Subcutaneous adipose tissue (tissue), 4 donors: Measurements from ENCODE around the gene C1QTNF1. TPM values are rescaled to one million over a fixed set of nuclear protein-coding genes. Genes with fewer than 3 reads are reported as not detected.

Experiments used
- total RNA-seq, 4 donors: library from RNA; depleted of rRNA; stranded (reverse); fragments of >200 nt; gene quantifications; one replicate each; pipeline ENCODE4 v1.1.0, GENCODE V29; 2016
- TF ChIP-seq, protein P1 (sequence below): fragments of 450-650 bp; IDR thresholded peaks from one replicate; pipeline ENCODE4 v1.5.1; 2016; ENCODE audit warnings: low read depth, mild to moderate bottlenecking, control low read depth, antibody characterized with exemption, moderate library complexity

The C1QTNF1 gene
- total RNA-seq, 4 donors from 2014 or later = 198 to 469 (median 294) TPM

DNA sequence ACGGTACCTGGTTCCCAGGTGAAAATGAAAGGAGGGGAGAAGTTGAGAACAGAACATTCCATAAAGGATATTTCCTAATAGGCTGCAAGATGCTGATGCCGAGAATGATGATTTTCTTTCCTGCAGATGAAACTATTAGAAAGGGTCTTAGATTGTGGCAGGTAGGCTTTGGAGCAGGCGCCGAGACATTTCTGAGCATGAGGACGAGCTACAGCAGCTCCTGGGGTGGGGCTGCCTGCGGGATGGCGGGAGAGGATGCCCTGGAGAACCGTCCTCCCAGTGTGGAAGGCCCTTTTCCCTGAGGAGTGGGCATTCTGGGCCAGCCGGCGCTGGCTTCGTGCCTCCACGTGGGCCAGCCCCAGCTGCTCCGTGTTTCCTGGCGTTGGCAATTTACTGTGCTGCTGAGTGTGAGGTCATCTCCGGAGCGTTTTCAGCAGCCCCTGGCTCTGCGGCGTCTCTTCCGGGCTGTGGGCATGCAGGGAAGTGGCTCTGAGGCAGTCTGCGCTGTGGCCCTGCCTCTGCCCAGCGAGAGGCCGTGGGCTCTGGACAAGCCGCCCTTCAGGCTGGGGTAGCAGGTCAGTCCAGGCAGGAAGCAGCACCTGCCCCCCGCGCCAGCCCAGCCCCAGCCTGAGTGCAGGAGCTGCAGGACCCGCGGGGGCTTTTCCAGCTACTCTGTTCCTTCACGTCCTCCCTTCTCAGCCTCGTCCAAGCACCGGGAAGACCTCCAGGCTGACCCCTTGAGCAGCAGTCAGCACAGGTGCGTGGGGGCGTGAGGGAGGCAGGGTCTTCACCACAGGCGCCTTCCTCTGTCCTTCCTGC, 62.8 kb downstream of the C1QTNF1 start:
- TF ChIP-seq, protein P1, sequence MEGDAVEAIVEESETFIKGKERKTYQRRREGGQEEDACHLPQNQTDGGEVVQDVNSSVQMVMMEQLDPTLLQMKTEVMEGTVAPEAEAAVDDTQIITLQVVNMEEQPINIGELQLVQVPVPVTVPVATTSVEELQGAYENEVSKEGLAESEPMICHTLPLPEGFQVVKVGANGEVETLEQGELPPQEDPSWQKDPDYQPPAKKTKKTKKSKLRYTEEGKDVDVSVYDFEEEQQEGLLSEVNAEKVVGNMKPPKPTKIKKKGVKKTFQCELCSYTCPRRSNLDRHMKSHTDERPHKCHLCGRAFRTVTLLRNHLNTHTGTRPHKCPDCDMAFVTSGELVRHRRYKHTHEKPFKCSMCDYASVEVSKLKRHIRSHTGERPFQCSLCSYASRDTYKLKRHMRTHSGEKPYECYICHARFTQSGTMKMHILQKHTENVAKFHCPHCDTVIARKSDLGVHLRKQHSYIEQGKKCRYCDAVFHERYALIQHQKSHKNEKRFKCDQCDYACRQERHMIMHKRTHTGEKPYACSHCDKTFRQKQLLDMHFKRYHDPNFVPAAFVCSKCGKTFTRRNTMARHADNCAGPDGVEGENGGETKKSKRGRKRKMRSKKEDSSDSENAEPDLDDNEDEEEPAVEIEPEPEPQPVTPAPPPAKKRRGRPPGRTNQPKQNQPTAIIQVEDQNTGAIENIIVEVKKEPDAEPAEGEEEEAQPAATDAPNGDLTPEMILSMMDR = no peak

DNA sequence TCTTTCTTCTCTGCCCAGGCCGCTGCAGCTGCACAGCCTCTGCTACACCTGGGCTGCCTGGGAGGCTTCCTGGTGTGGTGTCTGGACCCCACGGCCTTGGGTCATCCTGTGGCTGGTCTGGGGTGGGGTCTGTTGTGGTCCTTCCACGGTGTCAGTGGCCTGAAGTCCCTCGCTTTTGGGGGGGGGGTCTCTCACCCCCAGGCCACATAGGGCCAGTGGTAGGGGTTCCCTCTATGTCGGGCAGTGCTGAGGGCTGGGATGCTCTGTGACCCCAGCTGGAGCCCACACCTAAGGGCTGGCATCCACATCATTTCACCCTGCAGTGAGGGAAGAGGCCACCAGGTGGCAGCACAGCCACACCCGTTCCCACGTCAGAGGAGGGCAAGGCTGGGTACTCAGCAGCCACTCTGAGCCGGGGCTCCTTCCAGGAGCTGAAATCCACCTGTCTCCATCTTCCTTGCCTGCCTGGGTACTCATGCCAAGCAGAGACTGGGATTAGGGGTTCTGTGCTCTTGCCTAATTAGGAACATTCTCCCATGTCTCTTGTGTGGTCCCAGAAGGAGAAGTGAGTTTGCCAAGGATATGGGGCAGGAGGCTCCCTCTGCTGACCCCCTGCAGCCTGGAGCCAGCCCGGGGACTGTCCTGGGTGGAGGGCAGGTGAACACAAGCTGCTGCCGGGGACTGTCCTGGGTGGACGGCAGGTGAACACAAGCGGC, 63.6 kb downstream of the C1QTNF1 start:
- TF ChIP-seq, protein P1 = no peak

DNA sequence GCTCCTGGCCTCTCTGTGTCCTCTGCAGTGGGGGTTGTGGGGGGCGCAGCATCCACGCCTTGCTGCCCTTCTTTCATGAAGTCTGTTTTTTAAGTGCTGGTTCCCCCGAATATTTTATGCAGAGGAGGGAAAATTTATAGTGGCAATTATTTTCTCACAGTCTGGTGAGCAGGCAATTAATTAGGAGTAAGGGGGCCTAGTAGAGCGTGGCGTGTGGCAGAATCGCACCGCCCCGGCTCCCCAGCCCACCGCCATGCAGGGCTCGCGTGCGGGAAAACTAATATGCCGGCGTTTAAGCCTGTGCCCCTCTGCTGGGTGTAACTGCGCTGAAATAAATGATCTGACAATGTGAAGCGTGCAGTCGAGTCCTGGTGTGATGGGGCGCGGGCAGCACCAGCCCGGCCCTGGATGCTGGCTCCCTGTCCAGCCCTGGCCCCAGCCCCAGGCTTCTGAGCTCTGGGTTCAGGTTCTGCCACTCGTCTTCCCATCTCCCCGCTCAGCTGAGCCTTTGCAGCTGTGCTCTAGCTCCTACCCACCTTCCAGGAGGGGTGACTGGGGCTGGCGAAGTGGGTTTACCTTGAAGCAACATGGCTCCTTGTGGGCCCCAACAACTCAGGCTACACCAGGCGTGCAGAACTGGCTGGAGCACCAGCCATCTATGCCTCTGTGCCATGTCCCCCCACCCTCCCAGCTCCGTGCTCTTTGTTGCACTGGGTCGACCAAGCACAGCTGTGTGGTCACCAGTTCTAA, 64.5 kb downstream of the C1QTNF1 start:
- TF ChIP-seq, protein P1 = no peak

DNA sequence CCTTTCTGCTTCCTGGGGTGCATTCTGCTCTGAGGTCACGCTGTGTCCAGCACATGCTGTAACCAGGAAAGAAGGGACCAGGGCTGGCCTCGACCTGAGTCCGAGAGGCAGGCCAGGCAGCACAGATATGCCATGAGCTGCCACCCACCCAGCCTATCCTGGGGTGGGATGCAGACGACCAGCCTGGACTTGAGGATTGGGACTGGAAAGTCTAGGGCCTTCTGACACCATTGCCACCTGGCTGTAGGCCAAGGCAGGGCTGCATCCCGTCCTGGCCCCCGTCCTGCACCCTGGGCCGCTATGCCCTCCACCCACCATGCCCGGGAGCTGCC, 65.0 kb downstream of the C1QTNF1 start:
- TF ChIP-seq, protein P1 = no peak

DNA sequence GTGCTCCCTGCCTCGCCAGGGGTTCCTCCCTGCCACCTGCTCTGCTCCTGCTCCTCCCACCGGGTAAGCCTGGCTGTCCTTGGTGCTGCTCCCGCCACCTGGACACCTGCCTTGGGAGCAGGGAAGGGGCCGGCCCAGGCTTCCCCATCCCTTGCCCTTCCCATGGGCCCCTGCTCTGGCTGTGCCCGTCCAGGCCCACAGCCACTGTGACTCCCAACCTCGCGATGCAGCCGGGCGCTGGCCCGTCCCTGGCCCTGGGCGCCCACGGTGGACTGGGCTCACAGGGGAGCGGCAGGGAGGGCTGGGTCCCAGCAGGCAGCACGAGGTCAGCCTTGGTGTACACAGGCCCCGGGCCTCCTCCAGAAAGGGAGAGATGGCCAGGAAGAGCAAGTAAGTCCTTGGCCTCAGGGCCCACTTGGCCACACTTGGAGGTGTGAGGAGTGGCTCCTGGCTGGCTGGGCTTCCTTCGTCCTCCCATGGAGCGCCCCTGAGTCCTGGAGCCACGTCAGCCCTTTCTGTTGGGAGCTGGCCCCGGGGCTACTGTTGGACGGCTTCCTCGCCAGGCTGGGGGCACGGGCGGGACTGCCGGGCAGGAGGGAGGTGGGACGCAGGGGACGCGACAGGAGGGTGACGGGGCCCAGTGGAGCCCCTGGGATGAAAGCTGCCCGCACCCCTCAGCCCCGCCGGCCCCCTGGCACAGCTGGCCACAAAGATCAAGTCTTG, 65.9 kb downstream of the C1QTNF1 start:
- TF ChIP-seq, protein P1 = no peak

DNA sequence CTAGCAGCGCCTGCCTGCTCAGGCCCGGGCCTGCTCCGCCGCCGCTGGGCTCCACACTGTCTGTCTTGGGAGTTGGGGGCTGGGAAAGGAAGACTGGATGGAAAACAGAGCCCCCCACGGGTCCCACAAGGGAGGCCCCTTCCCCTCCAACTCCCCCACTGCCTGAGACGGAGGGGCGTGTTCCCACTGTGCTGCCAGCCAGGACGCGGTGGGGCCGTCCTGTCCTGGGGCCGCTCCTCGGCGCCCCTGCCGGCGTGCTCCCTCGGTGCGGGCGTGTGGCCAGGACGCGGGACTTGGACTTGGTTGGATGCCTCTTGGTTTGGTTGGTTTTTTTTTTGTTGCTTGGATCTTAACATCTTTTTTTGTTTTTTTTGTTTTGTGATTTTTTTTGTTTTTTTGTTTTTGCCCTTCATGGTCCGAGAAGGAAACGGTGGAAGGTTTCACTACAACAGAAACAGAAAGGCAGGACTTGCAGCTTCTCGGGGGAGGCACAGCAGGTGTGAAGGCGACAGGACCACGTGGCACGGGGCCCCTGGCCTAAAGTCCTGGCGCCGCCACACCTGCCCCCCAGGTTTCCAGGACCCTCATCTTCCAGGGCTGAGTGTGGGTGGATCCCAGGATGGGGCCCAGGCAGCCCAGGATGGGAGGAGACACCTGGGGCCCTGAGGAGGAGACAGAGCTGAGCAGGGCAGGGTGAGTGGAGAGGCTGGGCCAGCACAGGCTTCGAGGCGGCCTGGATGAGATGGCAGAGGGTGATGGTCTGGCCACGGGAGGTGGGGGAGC, 66.7 kb downstream of the C1QTNF1 start:
- TF ChIP-seq, protein P1 = no peak
